Heart left ventricle (tissue), 16 donors: ENCODE measurements around the gene EIF4G3. TPM values are rescaled to one million over a fixed set of nuclear protein-coding genes. Genes with fewer than 3 reads are reported as not detected.

Experiments
- ATAC-seq, 4 donors: fragments of 200-7000 bp; cut with Tn5 transposase; one replicate each; pipeline ENCODE4 v1.9.1; 2020 to 2022; ENCODE audit warnings: moderate library complexity in 4 of 4, mild to moderate bottlenecking in 3 of 4, moderate number of reproducible peaks in 1 of 4
- DNase-seq, 5 donors: peaks; one replicate each; pipeline ENCODE4 v3.0.0-alpha.2; 2020
- H3K27ac ChIP-seq, 12 donors: fragments of 200-600 bp; sonication (generic) in 4 of 12; one replicate each; pipeline versions ENCODE4 v1.5.0 to v1.8.0; 2016 to 2022; ENCODE audit warnings: mild to moderate bottlenecking in 2 of 12
- H3K27me3 ChIP-seq, 9 donors: fragments of 200-600 bp; sonication (generic) in 2 of 9; one replicate each; pipeline versions ENCODE4 v1.5.1 to v1.8.0; 2016 to 2022; ENCODE audit warnings: mild to moderate bottlenecking in 3 of 9
- H3K36me3 ChIP-seq, 9 donors: fragments of 200-600 bp; sonication (generic) in 2 of 9; one replicate each; pipeline versions ENCODE4 v1.5.0 to v1.8.0; 2018 to 2022; ENCODE audit warnings: mild to moderate bottlenecking in 2 of 9
- H3K4me1 ChIP-seq, 12 donors: fragments of 200-600 bp; sonication (generic) in 4 of 12; one replicate each; pipeline versions ENCODE4 v1.5.0 to v1.8.0; 2016 to 2022; ENCODE audit warnings: mild to moderate bottlenecking in 3 of 12
- H3K4me3 ChIP-seq, 12 donors: fragments of 200-600 bp; sonication (generic) in 4 of 12; one replicate each; pipeline versions ENCODE4 v1.5.0 to v1.8.0; 2017 to 2022; ENCODE audit warnings: mild to moderate bottlenecking in 9 of 12, moderate library complexity in 4 of 12
- H3K9me3 ChIP-seq, 12 donors: fragments of 200-600 bp; sonication (generic) in 4 of 12; one replicate each; pipeline versions ENCODE4 v1.5.0 to v1.8.0; 2016 to 2022; ENCODE audit warnings: mild to moderate bottlenecking in 1 of 12
- POLR2A ChIP-seq, 2 donors: fragments of 450-650 bp; IDR thresholded peaks; one replicate each; pipeline ENCODE4 v1.6.1; 2017; ENCODE audit warnings: antibody characterized with exemption in 2 of 2, mild to moderate bottlenecking in 2 of 2, moderate library complexity in 2 of 2
- WGBS, 4 donors: extraction: QIAGEN DNeasy Blood & Tissue Kit in 2 of 4; methylation state at CpG; one replicate each; pipeline versions ENCODE4 v1.1.5 to v1.1.7; 2013 to 2018; 5-methylcytosine and 5-hydroxymethylcytosine counted together
- intact Hi-C, 10 donors: fragments of 100-400 bp; cut with DNase I; formaldehyde crosslinking; loops; one replicate each; pipeline versions ENCODE4 v1.11.1 to v1.14.2; 2022
- polyA plus RNA-seq, 2 donors: library from polyadenylated mRNA; stranded (reverse); fragments of 200-250 nt; gene quantifications; one replicate each; pipeline ENCODE4 v1.2.3, GENCODE V29; 2013
- total RNA-seq, 9 donors: library from RNA; depleted of rRNA in 2 of 9; stranded (reverse); fragments of >200 nt in 2 of 9; fragmentation: NEBNext Ultra II Directional in 3 of 9; extraction: Animal tissue kit (Norgen Biotek cat#: 25700) in 3 of 9; gene quantifications; one replicate each; pipeline versions ENCODE4 v1.1.0 to v1.2.4, GENCODE V29; 2016 to 2023
- TF ChIP-seq, protein P1 (sequence below), 12 donors: fragments of 200-600 bp; sonication (generic) in 4 of 12; IDR thresholded peaks; one replicate each; pipeline versions ENCODE4 v1.5.0 to v1.8.0; 2018 to 2022; ENCODE audit warnings: antibody characterized with exemption in 12 of 12, mild to moderate bottlenecking in 5 of 12
- donor health status: ischemic (EF 13 %, LVEDD 7.1; RV severe dilation, severe dysfunction).
- donor health status: healthy with polysubstance abuse.
- donor health status: DM: no; HTN: yes; CAD: no.
- donor health status: DM: no; HTN: no; CAD: no.
- donor health status: ischemic (EF 25% LVEDD 6.9; RV normal size, moderate dysfunction).
- donor health status: ischemic (EF 25% LVEDD 5.7; RV mildly dilated, moderate dysfunction).
- donor health status: healthy.
- donor health status: DM: yes; HTN: yes; CAD: no.
- donor health status: ischemic (EF 35%, LVEDD 5.7; RV mildly dilated, moderate dysfunction).
- donor health status: nonischemic (EF 11% LVEDD 7.7; RV severe dilation, severe dysfunction).
- donor health status: DM: yes; HTN: yes; CAD: no.
- donor health status: PGD.
- donor health status: ischemic (EF 29% LVEDD 5.4; RV normal size, mild dysfunction).
- donor health status: nonischemic (EF 23%, LVEDD 6.1; RV moderate dilation, normal function).

The EIF4G3 gene
- total and polyA plus RNA-seq, 11 donors = 14.6 to 49.0 (median 36.2) TPM

GRCh38 chr1:20988943-20989342, 187.8 kb downstream of the EIF4G3 start:
- Histone ChIP-seq H3K27ac (no peak overlapping the region), H3K36me3 (peaks cover 0 to 9% (median 0%) of the 10 kb centered on the region in 9 donors), H3K4me3 (no peak overlapping the region), H3K9me3 (no peaks in the 10 kb centered on the region), H3K4me1 (peaks cover 0 to 16% (median 5%) of the 10 kb centered on the region in 12 donors), H3K27me3 (no peaks in the 10 kb centered on the region)
- DNase-seq = no peak
- WGBS, 4 donors = 93 to 95% (median 94%) methylated on average over 6 of the region's 6 CpGs
- no peak for ATAC-seq
- intact Hi-C loops = loop anchor here in 3 of 10 donors (5.0 to 10.0 kb wide), 3 partner anchors 206 to 294 kb away; no protein-coding TSS in a partner anchor
- TF ChIP-seq POLR2A (IDR thresholded peaks at IDR 0.05) = no peak
- TF ChIP-seq, protein P1, sequence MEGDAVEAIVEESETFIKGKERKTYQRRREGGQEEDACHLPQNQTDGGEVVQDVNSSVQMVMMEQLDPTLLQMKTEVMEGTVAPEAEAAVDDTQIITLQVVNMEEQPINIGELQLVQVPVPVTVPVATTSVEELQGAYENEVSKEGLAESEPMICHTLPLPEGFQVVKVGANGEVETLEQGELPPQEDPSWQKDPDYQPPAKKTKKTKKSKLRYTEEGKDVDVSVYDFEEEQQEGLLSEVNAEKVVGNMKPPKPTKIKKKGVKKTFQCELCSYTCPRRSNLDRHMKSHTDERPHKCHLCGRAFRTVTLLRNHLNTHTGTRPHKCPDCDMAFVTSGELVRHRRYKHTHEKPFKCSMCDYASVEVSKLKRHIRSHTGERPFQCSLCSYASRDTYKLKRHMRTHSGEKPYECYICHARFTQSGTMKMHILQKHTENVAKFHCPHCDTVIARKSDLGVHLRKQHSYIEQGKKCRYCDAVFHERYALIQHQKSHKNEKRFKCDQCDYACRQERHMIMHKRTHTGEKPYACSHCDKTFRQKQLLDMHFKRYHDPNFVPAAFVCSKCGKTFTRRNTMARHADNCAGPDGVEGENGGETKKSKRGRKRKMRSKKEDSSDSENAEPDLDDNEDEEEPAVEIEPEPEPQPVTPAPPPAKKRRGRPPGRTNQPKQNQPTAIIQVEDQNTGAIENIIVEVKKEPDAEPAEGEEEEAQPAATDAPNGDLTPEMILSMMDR (IDR thresholded peaks at IDR 0.05) = no peak

- TF ChIP-seq POLR2A (IDR thresholded peaks at IDR 0.05) = no peak
- TF ChIP-seq, protein P1 (IDR thresholded peaks at IDR 0.05) = no peak
- intact Hi-C loops = loop anchor here in 3 of 10 donors (5.0 to 10.0 kb wide), 3 partner anchors 207 to 293 kb away; no protein-coding TSS in a partner anchor
- peaks cover 0 to 9% (median 0%) of the 10 kb centered on the region in 9 donors for H3K36me3 ChIP-seq
- peaks cover 0 to 11% (median 5%) of the 10 kb centered on the region in 12 donors for H3K4me1 ChIP-seq
- no peak overlapping the region for H3K27ac ChIP-seq
- DNase-seq (no peak), ATAC-seq (no peak)
- H3K4me3 ChIP-seq = no peak overlapping the region
- H3K27me3 ChIP-seq = no peaks in the 10 kb centered on the region
- no peaks in the 10 kb centered on the region for H3K9me3 ChIP-seq
Observed at GRCh38 chr1:20987831-20988825, 188.6 kb downstream of the EIF4G3 start.

DNA sequence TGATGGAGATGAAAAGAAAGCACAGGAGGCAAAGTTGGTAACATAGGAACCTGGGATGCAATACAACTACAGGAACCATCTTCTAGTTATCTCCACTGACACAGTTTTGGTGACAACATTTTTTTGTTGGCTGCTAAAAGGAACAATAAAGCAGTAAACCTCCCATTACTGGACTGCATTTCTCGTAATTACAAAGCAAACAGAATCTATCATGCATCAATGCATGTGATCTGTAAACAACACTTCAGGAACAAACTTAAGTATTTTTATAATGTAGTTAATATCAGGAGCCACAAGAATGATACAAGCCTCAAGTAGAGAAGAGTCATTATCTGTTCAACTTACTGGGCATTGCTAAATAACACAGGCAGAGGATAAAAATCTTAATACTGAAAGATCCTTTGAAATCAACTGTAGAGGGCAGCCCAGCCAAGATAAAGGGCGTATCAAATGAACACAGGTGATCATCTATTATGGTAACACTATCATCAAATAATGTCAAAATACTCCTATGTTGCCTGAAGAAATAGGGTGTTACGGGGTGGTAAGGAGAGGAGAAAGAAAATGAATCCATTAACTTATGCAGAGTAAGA, 193.3 kb downstream of the EIF4G3 start:
- no peak for DNase-seq
- Histone ChIP-seq H3K27ac (no peak overlapping the region), H3K9me3 (no peaks in the 10 kb centered on the region), H3K36me3 (peaks cover 0 to 20% (median 0%) of the 10 kb centered on the region in 9 donors), H3K4me3 (no peak overlapping the region), H3K4me1 (peaks cover 0 to 7% (median 3%) of the 10 kb centered on the region in 12 donors), H3K27me3 (no peaks in the 10 kb centered on the region)
- no peak for ATAC-seq
- intact Hi-C loops = loop anchor here in 9 of 10 donors (2.0 to 10.0 kb wide), 6 partner anchors 209 to 289 kb away; no protein-coding TSS in a partner anchor
- no peak for TF ChIP-seq POLR2A (IDR thresholded peaks at IDR 0.05)
- TF ChIP-seq, protein P1 (IDR thresholded peaks at IDR 0.05) = no peak
- 91 to 94% (median 92%) methylated on average over 3 of the region's 3 CpGs for WGBS, 4 donors

DNA sequence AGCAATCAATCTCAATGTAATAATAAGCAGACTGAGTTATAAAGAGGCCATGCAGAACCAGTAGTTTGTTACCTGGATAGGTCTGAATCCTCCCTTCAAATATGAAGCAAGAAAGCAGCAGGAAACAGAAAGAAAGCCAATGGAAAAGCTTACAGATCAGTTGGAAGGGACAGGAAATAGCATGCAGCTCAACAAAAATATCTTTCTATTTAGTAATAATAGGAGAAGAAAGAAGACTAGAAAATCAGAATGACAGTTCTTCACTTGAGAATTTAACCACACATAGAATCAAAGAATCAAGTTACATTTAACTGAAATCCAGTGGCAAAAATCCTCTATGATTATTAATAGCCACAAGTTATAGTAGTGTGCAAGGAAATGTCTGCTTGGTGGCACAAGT, 194.4 kb downstream of the EIF4G3 start:
- H3K27ac ChIP-seq = no peak overlapping the region
- H3K4me3 ChIP-seq = no peak overlapping the region
- no peaks in the 10 kb centered on the region for H3K27me3 ChIP-seq
- DNase-seq (no peak), ATAC-seq (no peak)
- TF ChIP-seq POLR2A (IDR thresholded peaks at IDR 0.05) = no peak
- TF ChIP-seq, protein P1 (IDR thresholded peaks at IDR 0.05) = no peak
- no peaks in the 10 kb centered on the region for H3K9me3 ChIP-seq
- peaks cover 0 to 7% (median 0%) of the 10 kb centered on the region in 12 donors for H3K4me1 ChIP-seq
- H3K36me3 ChIP-seq = peaks cover 0 to 26% (median 0%) of the 10 kb centered on the region in 9 donors
- intact Hi-C loops = loop anchor here in 9 of 10 donors (2.0 to 10.0 kb wide), 6 partner anchors 210 to 288 kb away; no protein-coding TSS in a partner anchor
